ENCODE data around the gene OR13A1. TPM values are rescaled to one million over a fixed set of nuclear protein-coding genes. Genes with fewer than 3 reads are reported as not detected.
"Not testable (repeated sequence)": the region's sequence is repeated elsewhere in the genome, so short reads cannot be mapped to it uniquely, and the experiment has no call there.

OR13A1 gene
- total RNA-seq, 1 donor from 2014 or later: 1.5 TPM

- no peak for TF ChIP-seq CTCF (IDR thresholded peaks at IDR 0.05)
- no peak for TF ChIP-seq EZH2 (IDR thresholded peaks at IDR 0.05)
- no peak for TF ChIP-seq EZH2phosphoT487 (IDR thresholded peaks at IDR 0.05)
- Histone ChIP-seq H3K79me2 (ENCODE audit: low read depth) (no peaks in the 10 kb centered on the region), H4K20me1 (ENCODE audit: low read depth) (no peaks in the 10 kb centered on the region), H3K27ac (no peak overlapping the region), H3K9me3 (ENCODE audit: low read depth) (no peaks in the 10 kb centered on the region), H3K27me3 (no peaks in the 10 kb centered on the region), H3K9ac (no peak overlapping the region), H3K4me2 (no peak overlapping the region), H3K36me3 (no peaks in the 10 kb centered on the region), H3K4me3 (no peak overlapping the region), H2AFZ (replicated peaks) (no peak overlapping the region), H3K4me1 (peaks cover 10% of the 10 kb centered on the region), H3F3A (ENCODE audit: low read depth) (no peaks in the 10 kb centered on the region)
- peaks cover 4% of the 10 kb centered on the region for H3K27me3 Mint-ChIP-seq (ENCODE audit: insufficient read depth, low read depth)
- DNase-seq (ENCODE audit: low spot score): no peak
- no peak overlapping the region for H3K27ac Mint-ChIP-seq
- no peaks in the 10 kb centered on the region for H3K36me3 Mint-ChIP-seq
- no peak overlapping the region for H3K4me3 Mint-ChIP-seq
- H3K4me1 Mint-ChIP-seq: no peaks in the 10 kb centered on the region
- peaks cover 2% of the 10 kb centered on the region for H3K9me3 Mint-ChIP-seq
Observed at GRCh38 chr10:45302573-45302972, 12.8 kb downstream of the OR13A1 start.

GRCh38 chr10:45298341-45298955 is 17.0 kb downstream of the OR13A1 start:
- not testable (repeated sequence) for H3K27ac ChIP-seq; H3K79me2 ChIP-seq (ENCODE audit: low read depth); H3K4me3 Mint-ChIP-seq; H3K36me3 ChIP-seq; H3K36me3 Mint-ChIP-seq; H3K4me3 ChIP-seq; H3K4me2 ChIP-seq; H3K9ac ChIP-seq; H3K9me3 ChIP-seq (ENCODE audit: low read depth); H3K4me1 Mint-ChIP-seq; H3K27me3 Mint-ChIP-seq (ENCODE audit: insufficient read depth, low read depth); H3F3A ChIP-seq (ENCODE audit: low read depth); H3K4me1 ChIP-seq; H2AFZ ChIP-seq (replicated peaks); H3K27ac Mint-ChIP-seq; H4K20me1 ChIP-seq (ENCODE audit: low read depth); H3K27me3 ChIP-seq; DNase-seq (ENCODE audit: low spot score)
- H3K9me3 Mint-ChIP-seq: peaks cover 17% of the 10 kb centered on the region

- Histone ChIP-seq H3K27me3 (no peaks in the 10 kb centered on the region), H4K20me1 (ENCODE audit: low read depth) (no peaks in the 10 kb centered on the region), H3K9ac (no peak overlapping the region), H2AFZ (replicated peaks) (no peak overlapping the region), H3K27ac (no peak overlapping the region), H3K9me3 (ENCODE audit: low read depth) (peaks cover 4% of the 10 kb centered on the region), H3K4me2 (no peak overlapping the region), H3K79me2 (ENCODE audit: low read depth) (no peaks in the 10 kb centered on the region), H3K4me1 (no peaks in the 10 kb centered on the region), H3K4me3 (no peak overlapping the region), H3K36me3 (no peaks in the 10 kb centered on the region), H3F3A (ENCODE audit: low read depth) (no peaks in the 10 kb centered on the region)
- DNase-seq (ENCODE audit: low spot score): no peak
- H3K4me3 Mint-ChIP-seq: no peak overlapping the region
- TF ChIP-seq EZH2phosphoT487 (IDR thresholded peaks at IDR 0.05) (no peak), EZH2 (IDR thresholded peaks at IDR 0.05) (no peak), CTCF (IDR thresholded peaks at IDR 0.05) (no peak)
- H3K9me3 Mint-ChIP-seq: peaks cover 17% of the 10 kb centered on the region
- no peaks in the 10 kb centered on the region for H3K4me1 Mint-ChIP-seq
- H3K27me3 Mint-ChIP-seq (ENCODE audit: insufficient read depth, low read depth): peaks cover 2% of the 10 kb centered on the region
- H3K27ac Mint-ChIP-seq: no peak overlapping the region
- no peaks in the 10 kb centered on the region for H3K36me3 Mint-ChIP-seq
Observed at GRCh38 chr10:45294681-45295080, 20.7 kb downstream of the OR13A1 start.

GRCh38 chr10:45286980-45287379 is 28.4 kb downstream of the OR13A1 start:
- Histone ChIP-seq H3K4me3 (no peak overlapping the region), H3K27ac (no peak overlapping the region), H3K9ac (no peak overlapping the region), H3K9me3 (ENCODE audit: low read depth) (no peaks in the 10 kb centered on the region), H4K20me1 (ENCODE audit: low read depth) (no peaks in the 10 kb centered on the region), H3F3A (ENCODE audit: low read depth) (no peaks in the 10 kb centered on the region), H3K4me2 (no peak overlapping the region), H3K36me3 (no peaks in the 10 kb centered on the region), H3K27me3 (no peaks in the 10 kb centered on the region), H3K4me1 (no peaks in the 10 kb centered on the region), H3K79me2 (ENCODE audit: low read depth) (no peaks in the 10 kb centered on the region), H2AFZ (replicated peaks) (no peak overlapping the region)
- H3K27ac Mint-ChIP-seq: no peak overlapping the region
- DNase-seq (ENCODE audit: low spot score): no peak
- H3K9me3 Mint-ChIP-seq: peaks cover 4% of the 10 kb centered on the region
- H3K4me3 Mint-ChIP-seq: no peak overlapping the region
- no peaks in the 10 kb centered on the region for H3K4me1 Mint-ChIP-seq
- H3K27me3 Mint-ChIP-seq (ENCODE audit: insufficient read depth, low read depth): peaks cover 2% of the 10 kb centered on the region
- no peaks in the 10 kb centered on the region for H3K36me3 Mint-ChIP-seq
- TF ChIP-seq EZH2phosphoT487 (IDR thresholded peaks at IDR 0.05): no peak
- TF ChIP-seq EZH2 (IDR thresholded peaks at IDR 0.05): no peak
- TF ChIP-seq CTCF (IDR thresholded peaks at IDR 0.05): no peak

Measured in neural progenitor cell (in vitro differentiated cells).